ENCODE data around the gene DDB1. TPM values are rescaled to one million over a fixed set of nuclear protein-coding genes. Genes with fewer than 3 reads are reported as not detected.

The DDB1 gene
- total RNA-seq, 2 experiments from 2014 or later: 140 to 147 TPM

- DNase-seq (no peak), ATAC-seq (ENCODE audit: poor library complexity) (no peak)
- Histone ChIP-seq H3K4me3 (ENCODE audit: low read length) (no peak overlapping the region), H3K27me3 (ENCODE audit: control insufficient read depth in 1 of 2, insufficient read depth in 2 of 2, low read length in 2 of 2) (no peaks in the 10 kb centered on the region), H3K27ac (ENCODE audit: low read depth in 1 of 2, low read length in 2 of 2) (no peak overlapping the region), H3K9me3 (ENCODE audit: control insufficient read depth in 1 of 2, insufficient read depth in 1 of 2, low read length in 2 of 2) (no peaks in the 10 kb centered on the region), H3K36me3 (ENCODE audit: insufficient read depth, low read length) (no peaks in the 10 kb centered on the region), H3K4me1 (ENCODE audit: insufficient read depth, low read length) (no peaks in the 10 kb centered on the region)
- Mint-ChIP-seq H3K27ac (no peak overlapping the region), H3K4me3 (no peak overlapping the region), H3K9me3 (no peaks in the 10 kb centered on the region), H3K36me3 (ENCODE audit: low read depth) (no peaks in the 10 kb centered on the region), H3K27me3 (no peaks in the 10 kb centered on the region), H3K4me1 (ENCODE audit: low read depth) (no peaks in the 10 kb centered on the region)
- ChIA-PET POLR2A (interaction anchor here (0.6 kb wide), 1 partner anchor 554 kb away, joined by 3 read pairs; no protein-coding TSS in a partner anchor), CTCF (no interaction called here)
- TF ChIP-seq CTCF (IDR thresholded peaks at IDR 0.05): no peak
- intact Hi-C loops (cut with DNase I, micrococcal nuclease): loop anchor here in 1 of 2 experiments (10.0 kb wide), 1 partner anchor 70 kb away; the partner anchor contains the start of gene PGA3
Observed at GRCh38 chr11:61275191-61275590, 57.7 kb downstream of the DDB1 start.

GRCh38 chr11:61274084-61274483, 58.8 kb downstream of the DDB1 start:
- Mint-ChIP-seq H3K27ac (no peak overlapping the region), H3K4me3 (no peak overlapping the region), H3K4me1 (ENCODE audit: low read depth) (no peaks in the 10 kb centered on the region), H3K36me3 (ENCODE audit: low read depth) (no peaks in the 10 kb centered on the region), H3K27me3 (no peaks in the 10 kb centered on the region), H3K9me3 (no peaks in the 10 kb centered on the region)
- Histone ChIP-seq H3K4me1 (ENCODE audit: insufficient read depth, low read length) (no peaks in the 10 kb centered on the region), H3K36me3 (ENCODE audit: insufficient read depth, low read length) (no peaks in the 10 kb centered on the region), H3K27me3 (ENCODE audit: control insufficient read depth in 1 of 2, insufficient read depth in 2 of 2, low read length in 2 of 2) (no peaks in the 10 kb centered on the region), H3K27ac (ENCODE audit: low read depth in 1 of 2, low read length in 2 of 2) (no peak overlapping the region), H3K9me3 (ENCODE audit: control insufficient read depth in 1 of 2, insufficient read depth in 1 of 2, low read length in 2 of 2) (no peaks in the 10 kb centered on the region), H3K4me3 (ENCODE audit: low read length) (no peak overlapping the region)
- ATAC-seq (ENCODE audit: poor library complexity): no peak
- no peak for TF ChIP-seq CTCF (IDR thresholded peaks at IDR 0.05)
- CTCF ChIA-PET: no interaction called here
- POLR2A ChIA-PET: no interaction called here
- intact Hi-C loops (cut with DNase I, micrococcal nuclease): loop anchor here in 1 of 2 experiments (10.0 kb wide), 1 partner anchor 69 kb away; the partner anchor contains the start of gene PGA3
- no peak for DNase-seq

GRCh38 chr11:61273178-61274078, 59.5 kb downstream of the DDB1 start:
- H3K4me3 ChIP-seq (ENCODE audit: low read length): no peak overlapping the region
- POLR2A ChIA-PET: no interaction called here

More at GRCh38 chr11:61273178-61274078, 59.5 kb downstream of the DDB1 start:
- intact Hi-C loops (cut with DNase I, micrococcal nuclease): loop anchor here in 1 of 2 experiments (10.0 kb wide), 1 partner anchor 69 kb away; the partner anchor contains the start of gene PGA3
- Histone ChIP-seq H3K4me1 (ENCODE audit: insufficient read depth, low read length) (no peaks in the 10 kb centered on the region), H3K27ac (ENCODE audit: low read depth in 1 of 2, low read length in 2 of 2) (no peak overlapping the region), H3K27me3 (ENCODE audit: control insufficient read depth in 1 of 2, insufficient read depth in 2 of 2, low read length in 2 of 2) (no peaks in the 10 kb centered on the region), H3K36me3 (ENCODE audit: insufficient read depth, low read length) (no peaks in the 10 kb centered on the region), H3K9me3 (ENCODE audit: control insufficient read depth in 1 of 2, insufficient read depth in 1 of 2, low read length in 2 of 2) (no peaks in the 10 kb centered on the region)
- no peaks in the 10 kb centered on the region for H3K36me3 Mint-ChIP-seq (ENCODE audit: low read depth)
- no peaks in the 10 kb centered on the region for H3K4me1 Mint-ChIP-seq (ENCODE audit: low read depth)
- no peak overlapping the region for H3K27ac Mint-ChIP-seq
- H3K27me3 Mint-ChIP-seq: no peaks in the 10 kb centered on the region
- CTCF ChIA-PET: no interaction called here
- ATAC-seq (ENCODE audit: poor library complexity) (no peak), DNase-seq (no peak)
- H3K4me3 Mint-ChIP-seq: no peak overlapping the region
- TF ChIP-seq CTCF (IDR thresholded peaks at IDR 0.05): no peak
- no peaks in the 10 kb centered on the region for H3K9me3 Mint-ChIP-seq

Measured in CD4-positive, alpha-beta T cell (primary cell).